Left colon (tissue), 2 donors: Measurements from ENCODE around the gene TMEM244. TPM values are rescaled to one million over a fixed set of nuclear protein-coding genes. Genes with fewer than 3 reads are reported as not detected.
"Not testable (repeated sequence)": the region's sequence is repeated elsewhere in the genome, so short reads cannot be mapped to it uniquely, and the experiment has no call there.

Experiments
- ATAC-seq: fragments of 200-7000 bp; cut with Tn5 transposase; one replicate; pipeline ENCODE4 v1.9.1; 2020; ENCODE audit warnings: mild to moderate bottlenecking, moderate library complexity
- DNase-seq, 2 donors: peaks; one replicate each; pipeline ENCODE4 v3.0.0-alpha.2; 2020
- intact Hi-C, 2 donors: fragments of 100-400 bp; cut with DNase I in 1 of 2; cut with micrococcal nuclease in 1 of 2; formaldehyde crosslinking; loops; one replicate each; pipeline versions ENCODE4 v1.11.2 to v1.14.0; 2022; cut with DNase I, micrococcal nuclease
- total RNA-seq, 2 donors: library from RNA; stranded (reverse); fragmentation: NEBNext Ultra II Directional; extraction: Animal tissue kit (Norgen Biotek cat#: 25700); gene quantifications; one replicate each; pipeline ENCODE4 v1.2.1, GENCODE V29; 2021
- donor health status: DM: no; HTN: no; CAD: no.
- donor health status: DM: yes; HTN: yes; CAD: no.

Gene TMEM244
- total RNA-seq, 2 donors from 2014 or later: not detected

DNA sequence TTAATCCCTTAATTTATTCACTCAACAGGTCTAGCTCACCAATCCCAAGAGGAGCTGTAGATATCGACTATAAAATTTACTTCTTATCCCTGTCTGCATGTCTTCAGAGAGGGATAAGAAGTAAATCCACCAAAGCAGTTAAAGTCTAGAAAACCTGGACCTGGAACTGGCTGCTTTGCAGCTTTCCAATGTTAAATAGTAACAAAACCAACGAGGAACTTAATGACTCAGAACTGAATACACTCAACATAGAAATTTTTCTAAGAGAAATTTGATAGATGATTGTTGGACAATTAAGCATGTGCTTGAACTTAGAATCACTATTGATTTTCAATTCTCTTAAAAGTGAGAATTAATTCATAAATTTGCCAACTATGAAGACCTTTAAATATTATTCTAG lies 11.5 kb upstream of the TMEM244 start:
- ATAC-seq (no peak), DNase-seq (no peak)
- intact Hi-C loops: no loop called here

DNA sequence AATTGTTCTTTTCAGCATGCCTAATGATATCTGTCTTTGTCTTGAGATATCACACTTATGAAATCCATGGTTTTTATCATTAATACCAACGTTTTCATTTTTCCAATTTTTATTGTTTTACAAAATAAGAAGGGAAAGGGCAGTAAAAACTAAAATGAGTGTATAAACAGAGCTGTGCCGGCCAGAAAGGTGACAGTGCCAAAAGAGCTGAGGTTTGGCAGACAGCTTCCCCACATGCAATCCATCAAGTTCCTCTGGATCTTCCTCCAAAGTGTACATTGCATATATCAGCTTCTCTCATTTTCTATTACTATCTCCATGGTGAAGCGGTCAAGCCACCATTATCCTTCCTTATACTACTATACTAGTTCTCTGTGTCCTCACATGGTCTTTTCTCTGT lies 10.1 kb upstream of the TMEM244 start:
- intact Hi-C loops: no loop called here
- ATAC-seq (no peak), DNase-seq (no peak)

DNA sequence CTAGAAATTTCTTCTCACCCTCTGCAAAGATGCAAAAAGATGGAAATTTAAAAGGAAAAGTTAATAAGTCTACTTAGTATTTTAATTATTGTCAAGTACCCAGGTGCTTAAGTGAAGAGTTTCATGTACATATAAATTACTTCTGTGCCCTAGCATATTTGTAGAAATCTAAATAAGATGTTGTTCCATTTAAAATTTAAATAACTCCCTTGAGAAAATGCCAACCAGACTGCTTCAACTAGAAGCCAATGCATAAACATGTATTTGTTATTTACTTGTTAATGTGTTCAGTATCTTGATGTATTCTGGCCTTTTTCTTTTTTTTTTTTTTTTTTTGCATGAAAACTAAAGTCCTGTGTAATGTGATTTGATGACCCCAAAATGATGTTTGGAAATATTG lies 6.3 kb upstream of the TMEM244 start:
- intact Hi-C loops: no loop called here
- ATAC-seq: no peak
- no peak for DNase-seq

DNA sequence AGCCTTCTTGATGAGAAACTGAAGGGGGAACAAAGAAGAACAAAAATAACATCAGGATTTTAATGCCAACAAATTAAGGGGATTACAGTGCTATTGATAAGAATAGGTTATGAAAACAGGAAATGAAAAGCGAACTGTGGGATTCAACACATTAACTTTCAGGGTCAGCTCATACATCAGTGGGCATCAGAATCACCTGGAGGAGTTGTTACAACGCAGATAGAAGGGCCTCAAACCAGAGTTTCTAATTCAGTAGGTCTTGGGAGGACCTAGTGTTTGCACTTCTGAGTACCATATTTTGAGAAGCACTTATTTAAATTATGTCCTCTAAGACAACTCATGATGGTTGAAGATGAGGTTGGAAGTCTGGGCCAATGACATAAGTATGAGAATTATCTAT lies 5.6 kb upstream of the TMEM244 start:
- ATAC-seq: no peak
- DNase-seq: no peak
- intact Hi-C loops: no loop called here

DNA sequence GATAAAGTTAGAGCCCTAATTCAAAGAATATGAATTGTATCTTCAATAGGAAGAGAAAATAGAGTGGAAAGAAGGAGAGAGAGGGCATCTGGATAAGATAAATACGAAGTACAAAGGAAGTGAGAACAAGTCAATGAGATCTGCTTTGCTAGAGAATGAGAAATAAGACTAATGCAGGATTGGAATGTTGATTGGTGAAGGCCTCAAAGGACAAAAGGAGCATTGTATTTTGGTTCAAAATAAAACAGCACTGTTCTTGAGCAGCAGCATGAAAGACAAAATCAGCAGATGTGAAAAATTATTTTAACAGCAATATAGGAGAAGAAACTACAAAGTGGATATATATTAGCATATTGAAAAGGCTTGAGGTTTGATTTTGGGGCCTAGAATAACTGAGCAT lies 5.1 kb upstream of the TMEM244 start:
- ATAC-seq (no peak), DNase-seq (no peak)
- intact Hi-C loops: no loop called here

DNA sequence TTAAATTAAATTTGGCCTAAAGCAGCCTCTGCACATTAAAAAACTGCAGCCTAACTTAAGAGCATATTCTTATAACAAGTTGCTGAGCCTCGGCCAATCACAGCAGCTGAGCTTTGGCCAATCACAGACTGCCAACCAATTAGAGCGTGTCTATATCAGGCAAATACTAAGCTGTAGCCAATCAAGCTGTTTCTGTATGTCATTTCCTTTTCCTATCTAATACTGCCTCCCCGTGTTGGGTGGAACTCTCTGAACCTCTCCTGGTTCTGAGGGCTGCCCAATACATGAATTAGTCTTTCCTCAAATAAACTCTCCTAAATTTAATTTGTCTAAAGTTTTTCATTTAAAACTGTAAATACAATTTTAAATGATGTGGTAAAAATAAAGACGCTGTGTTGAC lies 3.9 kb upstream of the TMEM244 start:
- ATAC-seq: no peak
- no peak for DNase-seq
- intact Hi-C loops: no loop called here

DNA sequence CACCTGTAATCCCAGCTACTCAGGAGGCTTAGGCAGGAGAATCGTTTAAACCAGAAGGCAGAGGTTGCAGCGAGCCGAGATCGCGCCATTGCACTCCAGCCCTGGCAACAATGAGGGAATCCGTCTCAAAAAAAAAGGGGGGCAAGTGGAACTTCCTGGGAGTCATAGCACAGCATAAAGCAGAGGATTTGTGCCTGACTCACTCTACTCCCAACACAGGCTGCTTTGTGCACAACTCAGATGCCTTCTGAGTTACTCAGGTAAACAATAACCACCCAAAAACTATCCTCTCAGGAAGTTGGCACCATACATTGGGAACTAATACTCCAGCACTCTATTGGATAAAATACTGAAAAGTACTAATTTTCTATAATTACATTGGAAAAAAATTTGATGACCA lies 2.5 kb upstream of the TMEM244 start:
- intact Hi-C loops: no loop called here
- no peak for ATAC-seq
- DNase-seq: no peak

DNA sequence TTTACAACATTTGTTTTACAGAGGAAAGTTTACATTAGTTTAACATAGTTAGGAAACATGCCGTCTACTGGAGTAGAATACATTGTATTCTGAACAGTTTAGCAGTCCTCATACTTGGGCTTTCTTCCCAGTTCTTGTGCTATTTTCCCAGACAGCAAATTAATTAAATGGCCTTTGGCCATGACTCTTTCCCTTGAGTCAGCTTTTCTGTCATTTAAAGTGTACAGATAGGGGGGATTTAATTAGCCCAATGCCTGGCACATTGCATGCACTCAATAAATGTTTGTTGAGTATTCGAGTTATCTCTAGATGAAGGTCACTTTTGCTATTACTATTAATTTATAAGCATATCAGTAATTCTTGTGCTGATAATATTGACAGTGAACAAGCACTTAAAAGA lies 1.6 kb downstream of the TMEM244 start:
- intact Hi-C loops: no loop called here
- ATAC-seq: no peak
- DNase-seq: no peak

DNA sequence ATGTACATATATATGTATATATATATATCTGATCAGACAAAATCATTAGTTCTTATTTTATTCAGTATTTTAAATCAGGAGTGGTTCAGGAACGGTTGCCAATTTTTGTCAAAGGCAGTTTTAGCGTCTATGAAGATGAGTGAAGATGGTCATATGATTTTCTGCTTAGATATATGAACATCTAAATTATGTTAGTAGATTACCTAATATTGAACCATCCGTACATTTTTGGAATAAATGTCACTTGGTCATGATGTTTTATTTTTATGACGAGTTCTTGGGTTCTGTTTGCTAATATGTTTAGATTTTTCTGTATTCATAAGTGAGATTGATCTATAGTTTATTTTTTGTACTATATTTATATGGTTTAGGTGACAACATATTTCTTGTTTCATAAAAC lies 3.3 kb downstream of the TMEM244 start:
- no peak for ATAC-seq
- no peak for DNase-seq
- intact Hi-C loops: no loop called here

DNA sequence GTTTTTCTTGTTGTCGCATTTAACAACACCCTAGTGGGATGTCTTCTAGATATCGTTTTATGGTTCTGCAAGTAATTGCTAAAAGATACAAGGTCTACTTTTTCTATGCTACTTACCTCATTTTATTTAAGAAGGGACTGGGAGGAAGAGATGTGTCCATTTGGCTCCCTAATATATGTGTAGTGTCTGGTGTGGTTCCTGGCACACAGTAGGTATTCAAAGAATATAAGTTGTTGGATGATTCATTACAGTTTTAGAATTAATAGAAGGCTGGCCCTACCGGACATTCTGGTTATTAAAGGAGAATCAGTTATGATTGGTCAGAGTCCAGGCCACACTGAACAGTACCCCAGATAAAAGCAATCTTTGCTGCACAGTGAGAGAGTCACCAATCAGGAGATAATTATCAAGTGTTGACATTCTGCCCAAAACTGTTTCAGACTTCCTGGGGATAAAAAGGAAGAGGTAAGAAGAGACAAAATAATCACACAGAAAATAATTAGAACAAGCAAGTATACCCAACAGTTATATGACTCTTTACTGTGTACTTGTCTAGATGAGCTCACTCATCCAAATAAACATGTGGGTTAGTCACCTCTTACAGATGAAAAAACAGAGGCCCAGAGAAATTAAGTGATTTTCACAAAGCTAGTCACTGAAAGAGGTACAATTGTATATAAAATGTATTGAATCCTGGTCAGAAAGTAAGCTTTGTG lies 7.0 kb downstream of the TMEM244 start:
- ATAC-seq (no peak), DNase-seq (no peak)
- intact Hi-C loops: no loop called here

DNA sequence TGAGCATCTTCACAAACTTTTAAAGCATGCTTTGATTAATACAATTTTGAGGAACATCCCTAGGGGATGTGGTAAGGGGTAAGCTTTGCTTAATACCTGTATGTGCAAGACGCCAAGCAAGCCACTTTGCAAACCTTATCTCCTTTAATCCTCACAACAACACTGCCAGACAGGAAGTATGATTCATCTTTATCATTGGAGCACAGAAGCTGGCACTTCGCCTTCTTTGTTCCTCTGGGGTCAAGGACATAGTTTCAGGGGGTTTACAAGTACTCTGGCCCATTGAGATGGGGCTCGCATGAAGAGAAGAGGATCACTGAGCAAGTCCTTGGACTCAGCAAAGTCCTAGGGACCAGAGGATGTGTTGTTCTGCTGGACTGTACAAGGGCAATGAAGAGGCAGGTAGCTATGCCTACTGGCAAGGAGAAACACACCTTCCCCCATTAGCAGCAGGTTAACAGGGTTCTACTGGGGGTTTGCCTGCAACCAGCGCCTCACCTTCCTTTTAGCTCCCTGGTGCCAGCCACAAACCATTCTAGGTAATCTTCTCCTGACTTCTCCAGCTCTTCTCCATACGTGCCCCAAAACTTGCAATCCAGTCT lies 8.8 kb downstream of the TMEM244 start:
- ATAC-seq: no peak
- DNase-seq: no peak
- intact Hi-C loops: no loop called here

DNA sequence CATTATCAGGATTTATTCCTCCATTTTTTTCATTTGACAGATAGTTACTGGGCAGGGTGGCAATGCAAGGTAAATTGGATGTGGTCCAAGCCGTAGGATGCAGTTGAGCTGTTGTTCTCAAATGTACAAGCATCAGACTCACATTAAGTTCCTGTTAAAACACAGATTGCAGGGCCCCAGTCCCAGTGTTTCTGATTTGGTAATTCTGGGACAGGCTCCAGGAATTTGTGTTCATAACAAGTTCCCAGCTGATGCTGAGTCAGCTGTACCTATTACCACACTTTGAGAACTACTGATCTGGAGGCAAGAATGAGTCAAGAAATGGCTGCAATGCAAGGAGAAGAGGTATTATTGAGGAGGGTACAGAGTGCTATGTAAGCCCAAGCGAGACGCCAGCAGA lies 11.7 kb downstream of the TMEM244 start:
- ATAC-seq: no peak

DNA sequence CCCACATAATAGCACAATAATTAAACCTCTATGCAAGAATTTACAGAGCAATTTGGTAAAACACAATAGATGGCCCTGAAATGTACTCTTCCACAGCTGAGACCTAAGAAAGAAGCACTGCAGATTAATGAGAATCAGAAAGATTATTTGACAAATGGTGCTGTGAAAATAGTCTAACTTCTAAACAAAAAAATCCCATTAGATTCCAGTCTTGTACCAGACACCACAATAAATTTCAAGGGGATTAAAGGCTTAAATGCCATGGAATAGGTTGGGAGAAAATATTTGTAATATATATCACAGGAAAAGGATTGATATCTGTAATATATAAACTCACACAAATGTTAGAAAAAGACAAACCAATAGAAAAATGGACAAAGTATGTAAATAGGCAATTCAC lies 14.4 kb downstream of the TMEM244 start:
- no peak for DNase-seq
- intact Hi-C loops: no loop called here
- ATAC-seq: no peak

More for the DNA sequence above, 11.7 kb downstream of the TMEM244 start:
- no peak for DNase-seq
- intact Hi-C loops: no loop called here

DNA sequence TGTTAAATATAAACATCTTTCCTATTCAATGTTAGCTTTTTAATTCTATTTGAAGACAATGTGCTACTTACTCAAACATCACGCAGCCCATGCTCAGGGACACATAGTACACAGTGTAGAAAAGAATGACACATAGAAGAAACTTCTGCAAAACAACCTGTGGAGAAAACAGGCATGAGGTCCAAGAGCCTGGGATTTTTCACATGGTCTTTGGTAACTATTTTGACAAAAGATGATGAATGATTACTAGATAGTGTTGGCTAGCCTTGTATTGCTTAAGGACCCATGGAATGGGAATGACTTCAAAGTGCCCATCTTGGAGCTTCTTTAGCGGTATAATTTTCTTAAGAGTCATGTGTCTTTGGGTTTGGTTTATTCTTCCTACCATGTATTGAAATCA lies 15.4 kb downstream of the TMEM244 start:
- intact Hi-C loops: no loop called here
- DNase-seq (no peak), ATAC-seq (no peak)

DNA sequence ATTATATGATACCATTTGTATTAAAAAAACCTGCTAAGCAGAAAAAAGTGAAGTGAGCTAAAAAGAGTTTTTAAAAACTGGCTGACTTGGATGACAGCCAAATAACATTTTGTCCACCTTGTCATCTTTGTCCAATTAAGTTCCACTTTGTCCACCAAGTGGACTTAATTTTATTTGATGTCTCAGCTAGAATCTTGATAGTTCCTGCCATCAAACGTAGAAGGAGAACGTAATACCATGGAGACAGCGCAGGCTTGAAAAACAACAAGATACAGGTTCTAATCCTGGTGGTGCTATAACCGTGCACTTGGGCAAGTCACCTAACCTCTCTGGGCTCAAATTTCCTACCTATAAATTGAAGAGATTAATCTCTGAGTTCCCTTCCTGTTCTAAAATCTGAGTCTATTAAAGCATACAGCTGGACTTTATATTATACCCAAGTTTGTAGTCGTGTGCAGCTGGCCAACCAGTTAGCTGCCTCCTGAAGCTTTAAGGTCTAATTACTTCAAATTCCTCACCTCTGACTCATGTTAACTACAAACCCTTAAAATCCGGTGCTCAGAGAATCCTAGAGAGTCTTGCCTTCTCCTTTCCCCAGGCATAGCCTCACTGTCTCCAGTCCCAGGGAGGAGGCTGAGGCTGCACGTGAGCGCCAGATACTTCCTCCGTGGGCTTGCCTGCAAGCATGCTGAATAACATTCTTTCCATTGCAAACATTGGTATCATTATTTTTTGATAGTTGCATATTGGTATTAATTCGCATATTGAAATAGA lies 16.8 kb downstream of the TMEM244 start:
- ATAC-seq: no peak
- intact Hi-C loops: no loop called here

DNA sequence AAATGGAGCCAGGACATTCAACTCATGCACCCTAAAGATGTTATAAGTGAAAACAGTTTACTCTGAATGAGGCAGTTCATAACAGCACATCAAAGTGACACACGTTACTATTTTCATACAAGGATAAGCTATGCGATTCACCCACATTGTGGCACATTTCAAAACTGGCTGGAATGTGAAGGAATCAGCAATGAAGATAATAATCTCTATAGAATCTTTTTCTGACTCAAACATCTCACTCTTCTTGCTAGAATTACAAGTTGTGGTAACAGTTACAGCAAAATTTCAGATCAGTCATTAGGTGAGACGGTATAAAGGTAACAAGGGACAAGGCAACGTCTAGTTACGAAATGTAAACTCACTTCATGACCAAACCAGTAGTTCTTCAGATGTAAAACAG lies 17.5 kb downstream of the TMEM244 start:
- no peak for ATAC-seq
- no peak for DNase-seq
- intact Hi-C loops: no loop called here

More for the DNA sequence above, 16.8 kb downstream of the TMEM244 start:
- no peak for DNase-seq

DNA sequence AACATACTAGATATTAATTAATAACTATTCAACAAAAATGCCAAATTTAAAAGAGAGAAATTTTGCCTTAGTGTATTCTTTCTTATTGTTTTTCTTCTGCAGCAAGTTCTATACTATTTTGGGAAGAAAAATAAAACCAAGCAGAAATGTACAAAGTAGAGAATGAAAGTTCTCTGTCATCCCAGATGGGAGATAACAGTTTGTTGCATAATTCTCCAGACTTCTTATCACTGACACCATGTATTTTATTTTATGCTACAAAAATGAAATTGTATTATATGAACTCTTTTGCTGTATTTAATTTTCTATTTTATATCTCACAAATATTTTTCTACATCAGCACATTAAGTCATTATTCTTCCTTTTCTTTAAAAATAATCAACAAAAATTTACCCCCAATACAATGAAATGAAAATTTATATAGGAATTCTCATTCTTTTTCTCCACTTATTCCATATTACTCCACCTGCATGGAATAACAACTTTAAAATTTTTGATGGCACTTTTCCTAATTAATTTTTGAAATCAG lies 18.2 kb downstream of the TMEM244 start:
- DNase-seq (no peak), ATAC-seq (no peak)
- intact Hi-C loops: no loop called here

DNA sequence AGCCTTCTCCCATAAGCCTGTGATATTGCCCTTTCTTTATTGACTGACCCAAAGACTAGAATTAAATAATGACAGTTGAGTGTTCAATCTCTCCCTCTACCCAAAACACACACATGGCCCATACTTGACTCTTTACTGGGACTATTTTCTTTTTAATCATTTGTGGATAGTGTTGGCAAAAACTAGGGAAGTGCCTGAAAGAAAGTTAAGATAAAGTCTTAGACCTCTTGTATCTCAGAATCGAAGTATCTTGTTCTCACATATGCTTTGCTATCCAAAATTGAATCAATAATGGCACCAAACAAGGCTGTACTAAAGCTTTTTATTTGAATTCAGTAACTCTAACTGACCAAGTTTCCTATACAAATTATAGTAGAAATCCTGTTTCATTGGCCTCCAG lies 19.0 kb downstream of the TMEM244 start:
- no peak for ATAC-seq
- intact Hi-C loops: no loop called here
- no peak for DNase-seq

DNA sequence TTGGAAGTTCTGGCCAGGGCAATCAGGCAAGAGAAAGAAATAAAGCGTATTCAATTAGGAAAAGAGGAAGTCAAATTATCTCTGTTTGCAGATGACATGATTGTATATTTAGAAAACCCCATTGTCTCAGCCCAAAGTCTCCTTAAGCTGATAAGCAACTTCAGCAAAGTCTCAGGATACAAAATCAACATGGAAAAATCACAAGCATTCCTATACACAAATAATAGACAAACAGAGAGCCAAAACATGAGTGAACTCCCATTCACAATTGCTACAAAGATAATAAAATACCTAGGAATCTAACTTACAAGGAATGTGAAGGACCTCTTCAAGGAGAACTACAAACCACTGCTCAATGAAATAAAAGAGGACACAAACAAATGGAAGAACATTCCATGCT lies 21.6 kb downstream of the TMEM244 start:
- DNase-seq, ATAC-seq, intact Hi-C loops: not testable (repeated sequence)

DNA sequence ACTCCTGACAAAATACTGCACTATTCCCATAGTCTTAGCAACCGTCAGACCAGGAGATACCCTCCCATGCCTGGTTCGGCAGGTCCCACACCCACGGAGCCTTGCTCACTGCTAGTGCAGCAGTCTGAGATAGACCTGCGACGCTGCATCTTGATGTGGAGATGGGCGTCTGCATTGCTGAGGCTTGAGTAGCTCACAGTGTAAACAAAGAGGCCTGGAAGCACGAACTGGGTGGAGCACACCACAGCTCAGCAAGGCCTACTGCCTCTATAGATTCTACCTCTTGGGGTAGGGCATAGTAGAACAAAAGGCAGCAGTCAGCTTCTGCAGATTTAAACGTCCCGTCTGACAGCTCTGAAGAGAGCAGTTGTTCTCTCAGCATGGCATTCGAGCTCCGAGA lies 25.4 kb downstream of the TMEM244 start:
- ATAC-seq: no peak
- intact Hi-C loops: no loop called here
- no peak for DNase-seq
